Activated CD8-positive, alpha-beta memory T cell treated with anti-CD3 and anti-CD28 coated beads for 24 hours (primary cell): ENCODE measurements around the gene NSUN6.

ENCODE experiments used
- DNase-seq: peaks from one replicate; pipeline ENCODE4 v3.0.0-alpha.2; 2020

Gene NSUN6

DNA sequence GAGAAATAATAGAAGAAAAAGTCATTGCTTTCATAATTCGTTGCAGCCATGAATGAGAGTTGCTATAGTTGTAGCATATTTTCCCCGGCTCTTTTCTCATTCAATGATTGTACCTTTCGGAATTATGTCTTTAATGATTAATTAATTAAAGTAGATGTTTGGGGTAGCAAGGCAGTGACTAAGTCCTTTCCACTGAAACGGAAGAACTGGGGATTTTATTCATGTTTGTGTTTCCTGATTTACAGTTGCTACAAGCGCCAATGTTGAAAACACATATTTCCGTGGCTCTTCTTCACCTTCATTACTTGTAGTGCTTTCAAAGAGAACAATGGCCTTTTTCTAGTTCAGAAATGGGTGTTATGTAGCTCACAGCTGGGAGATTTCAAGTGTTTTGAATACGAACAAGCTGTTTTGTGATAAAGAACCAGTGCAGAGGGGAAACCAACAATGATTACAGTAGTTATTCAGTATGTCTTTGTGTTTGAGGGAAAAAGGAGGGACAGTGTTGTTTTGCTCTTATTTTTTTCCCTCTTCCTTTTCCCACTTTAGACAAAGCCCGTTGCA lies 153.5 kb downstream of the NSUN6 start:
- no peak for DNase-seq
